ENCODE results near the gene ATP4B. TPM values are rescaled to one million over a fixed set of nuclear protein-coding genes. Genes with fewer than 3 reads are reported as not detected.

The ATP4B gene
- polyA plus RNA-seq, 1 donor (not counting 4 experiments of a cell fraction or from before 2014, with no cell fraction given), result not detected

DNA sequence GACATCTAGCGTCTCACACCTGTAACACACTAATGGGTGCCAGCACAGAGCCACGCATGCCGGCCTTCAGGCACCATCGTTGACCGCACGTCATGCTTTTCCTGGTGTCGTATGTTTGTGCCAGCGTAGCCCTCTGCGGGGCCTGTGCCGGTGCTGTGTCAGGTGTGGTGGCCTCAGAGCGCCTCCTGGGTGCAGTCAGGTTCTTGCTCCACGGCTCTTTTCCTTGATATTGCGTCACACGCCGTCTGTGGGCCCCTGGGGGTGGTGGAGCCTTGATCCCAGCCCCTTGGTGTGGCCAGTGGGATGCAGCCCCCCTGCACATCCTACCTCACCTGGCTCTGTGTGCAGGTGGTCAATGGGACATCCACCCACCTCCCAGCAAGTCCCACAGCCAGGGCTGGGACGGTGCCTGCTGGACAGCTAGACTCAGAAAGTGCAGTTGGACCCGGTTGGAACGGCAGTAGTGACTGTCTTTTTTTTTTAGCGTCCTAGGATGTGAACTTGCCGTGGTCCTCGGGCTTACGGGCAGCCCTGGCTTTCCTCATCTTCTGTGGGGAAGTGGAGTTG lies 48.9 kb downstream of the ATP4B start:
- H3K9ac ChIP-seq (ENCODE audit: control insufficient read depth, extremely low read depth, insufficient read depth, low read length), result no peak overlapping the region
- no peak for DNase-seq (ENCODE audit: low read depth, low spot score)
- dilution Hi-C loops (cut with MboI; ENCODE audit: extremely low pct_ligation_motif_present, low sequenced_read_pairs), result no loop called here
- FAIRE-seq, result no peak
- peaks cover 100% of the 10 kb centered on the region for H3K79me2 ChIP-seq (ENCODE audit: control insufficient read depth, insufficient read depth, low read length)
- H2AFZ ChIP-seq (ENCODE audit: control insufficient read depth, low read length), result no peak overlapping the region
- H3K27ac ChIP-seq (ENCODE audit: control insufficient read depth, insufficient read depth, low read length), result no peak overlapping the region
- TF ChIP-seq EZH2 (IDR thresholded peaks at IDR 0.05; ENCODE audit: low read length), result no peak
- TF ChIP-seq, protein P1, sequence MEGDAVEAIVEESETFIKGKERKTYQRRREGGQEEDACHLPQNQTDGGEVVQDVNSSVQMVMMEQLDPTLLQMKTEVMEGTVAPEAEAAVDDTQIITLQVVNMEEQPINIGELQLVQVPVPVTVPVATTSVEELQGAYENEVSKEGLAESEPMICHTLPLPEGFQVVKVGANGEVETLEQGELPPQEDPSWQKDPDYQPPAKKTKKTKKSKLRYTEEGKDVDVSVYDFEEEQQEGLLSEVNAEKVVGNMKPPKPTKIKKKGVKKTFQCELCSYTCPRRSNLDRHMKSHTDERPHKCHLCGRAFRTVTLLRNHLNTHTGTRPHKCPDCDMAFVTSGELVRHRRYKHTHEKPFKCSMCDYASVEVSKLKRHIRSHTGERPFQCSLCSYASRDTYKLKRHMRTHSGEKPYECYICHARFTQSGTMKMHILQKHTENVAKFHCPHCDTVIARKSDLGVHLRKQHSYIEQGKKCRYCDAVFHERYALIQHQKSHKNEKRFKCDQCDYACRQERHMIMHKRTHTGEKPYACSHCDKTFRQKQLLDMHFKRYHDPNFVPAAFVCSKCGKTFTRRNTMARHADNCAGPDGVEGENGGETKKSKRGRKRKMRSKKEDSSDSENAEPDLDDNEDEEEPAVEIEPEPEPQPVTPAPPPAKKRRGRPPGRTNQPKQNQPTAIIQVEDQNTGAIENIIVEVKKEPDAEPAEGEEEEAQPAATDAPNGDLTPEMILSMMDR (optimal IDR thresholded peaks at IDR 0.05 in 1 of 3, IDR thresholded peaks at IDR 0.05 in 1 of 3, conservative IDR thresholded peaks at IDR 0.05 in 1 of 3; ENCODE audit: extremely low read depth in 1 of 3, insufficient read depth in 2 of 3, low read length in 3 of 3), result no peak
- H4K20me1 ChIP-seq (ENCODE audit: control insufficient read depth, extremely low read depth, insufficient read depth, low read length), result peaks cover 33% of the 10 kb centered on the region
- H3K4me1 ChIP-seq (ENCODE audit: control insufficient read depth, extremely low read depth, insufficient read depth, low read length), result no peaks in the 10 kb centered on the region
- H3K9me3 ChIP-seq (ENCODE audit: control insufficient read depth, low read depth, low read length), result no peaks in the 10 kb centered on the region
- peaks cover 3% of the 10 kb centered on the region for H3K9me1 ChIP-seq (ENCODE audit: control insufficient read depth, extremely low read depth, insufficient read depth, low read length)
- peaks cover 30 to 41% of the 10 kb centered on the region in 2 experiments for H3K36me3 ChIP-seq (ENCODE audit: control insufficient read depth in 2 of 2, extremely low read depth in 1 of 2, insufficient read depth in 2 of 2, low read length in 2 of 2)
- H3K27me3 ChIP-seq (ENCODE audit: control insufficient read depth, extremely low read depth, insufficient read depth, low read length), result no peaks in the 10 kb centered on the region
- H3K4me2 ChIP-seq (ENCODE audit: control insufficient read depth, extremely low read depth, insufficient read depth, low read depth, low read length), result no peak overlapping the region
- H3K4me3 ChIP-seq (ENCODE audit: control insufficient read depth in 2 of 3, extremely low read depth in 1 of 3, insufficient read depth in 2 of 3, low read depth in 1 of 3, low read length in 3 of 3), result no peak overlapping the region

DNA sequence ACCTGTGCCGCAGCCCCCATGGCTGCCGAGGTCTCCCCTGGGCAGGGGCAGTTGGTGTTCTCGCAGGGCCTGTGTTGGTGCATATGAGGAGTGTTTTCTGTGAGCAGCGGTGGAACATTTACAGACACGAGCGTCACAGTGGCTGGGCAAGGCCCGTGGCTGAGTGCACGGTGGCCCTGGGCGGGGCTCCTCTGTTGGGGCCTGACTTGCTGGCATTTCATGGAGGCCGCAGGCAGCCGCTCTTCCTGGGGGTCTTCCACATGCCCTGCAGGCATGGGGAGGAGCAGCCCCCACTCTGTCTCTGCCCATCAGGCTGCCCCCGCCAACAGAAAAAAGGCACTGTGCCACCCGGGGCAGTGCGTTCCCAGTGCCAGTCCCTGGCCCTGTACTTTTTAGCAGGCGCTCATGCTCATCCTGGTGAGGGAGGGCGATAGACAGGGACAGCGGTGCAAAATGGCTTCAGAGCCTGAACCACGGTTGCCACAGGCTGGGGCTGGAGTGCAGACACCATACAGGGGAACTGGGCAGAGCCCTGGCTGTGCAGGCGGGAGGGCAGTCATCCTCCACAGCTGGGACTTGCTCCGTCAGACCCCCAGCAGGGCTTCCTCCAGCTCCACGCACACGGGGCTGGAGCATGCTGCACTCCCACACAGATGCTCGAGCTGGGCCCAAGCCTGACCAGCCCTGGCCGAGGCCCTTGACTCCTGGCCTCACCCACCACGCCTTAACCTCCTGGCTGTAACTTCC lies 49.9 kb downstream of the ATP4B start:
- no peaks in the 10 kb centered on the region for H3K27me3 ChIP-seq (ENCODE audit: control insufficient read depth, extremely low read depth, insufficient read depth, low read length)
- H4K20me1 ChIP-seq (ENCODE audit: control insufficient read depth, extremely low read depth, insufficient read depth, low read length), result peaks cover 29% of the 10 kb centered on the region
- FAIRE-seq, result no peak
- DNase-seq (ENCODE audit: low read depth, low spot score), result no peak
- no peak overlapping the region for H3K9ac ChIP-seq (ENCODE audit: control insufficient read depth, extremely low read depth, insufficient read depth, low read length)
- H3K4me1 ChIP-seq (ENCODE audit: control insufficient read depth, extremely low read depth, insufficient read depth, low read length), result no peaks in the 10 kb centered on the region
- peaks cover 30 to 37% of the 10 kb centered on the region in 2 experiments for H3K36me3 ChIP-seq (ENCODE audit: control insufficient read depth in 2 of 2, extremely low read depth in 1 of 2, insufficient read depth in 2 of 2, low read length in 2 of 2)
- no peaks in the 10 kb centered on the region for H3K9me3 ChIP-seq (ENCODE audit: control insufficient read depth, low read depth, low read length)
- H3K79me2 ChIP-seq (ENCODE audit: control insufficient read depth, insufficient read depth, low read length), result peaks cover 100% of the 10 kb centered on the region
- no peak for TF ChIP-seq EZH2 (IDR thresholded peaks at IDR 0.05; ENCODE audit: low read length)
- TF ChIP-seq, protein P1 (optimal IDR thresholded peaks at IDR 0.05 in 1 of 3, IDR thresholded peaks at IDR 0.05 in 1 of 3, conservative IDR thresholded peaks at IDR 0.05 in 1 of 3; ENCODE audit: extremely low read depth in 1 of 3, insufficient read depth in 2 of 3, low read length in 3 of 3), result no peak
- H3K4me3 ChIP-seq (ENCODE audit: control insufficient read depth in 2 of 3, extremely low read depth in 1 of 3, insufficient read depth in 2 of 3, low read depth in 1 of 3, low read length in 3 of 3), result no peak overlapping the region
- no peak overlapping the region for H3K27ac ChIP-seq (ENCODE audit: control insufficient read depth, insufficient read depth, low read length)
- dilution Hi-C loops (cut with MboI; ENCODE audit: extremely low pct_ligation_motif_present, low sequenced_read_pairs), result no loop called here
- peaks cover 3% of the 10 kb centered on the region for H3K9me1 ChIP-seq (ENCODE audit: control insufficient read depth, extremely low read depth, insufficient read depth, low read length)
- H2AFZ ChIP-seq (ENCODE audit: control insufficient read depth, low read length), result no peak overlapping the region
- H3K4me2 ChIP-seq (ENCODE audit: control insufficient read depth, extremely low read depth, insufficient read depth, low read depth, low read length), result no peak overlapping the region

Data from keratinocyte (primary cell).